ENCODE measurements around the gene TBC1D9B. TPM values are rescaled to one million over a fixed set of nuclear protein-coding genes. Genes with fewer than 3 reads are reported as not detected.

Gene TBC1D9B
- 86.4 TPM for polyA plus RNA-seq (2013, experiment 1 of 4)
- polyA plus RNA-seq (2013, experiment 2 of 4), result 84.0 TPM
- polyA plus RNA-seq (2013, experiment 3 of 4), result 69.3 TPM
- polyA plus RNA-seq (2013, experiment 4 of 4), result 73.5 TPM

DNA sequence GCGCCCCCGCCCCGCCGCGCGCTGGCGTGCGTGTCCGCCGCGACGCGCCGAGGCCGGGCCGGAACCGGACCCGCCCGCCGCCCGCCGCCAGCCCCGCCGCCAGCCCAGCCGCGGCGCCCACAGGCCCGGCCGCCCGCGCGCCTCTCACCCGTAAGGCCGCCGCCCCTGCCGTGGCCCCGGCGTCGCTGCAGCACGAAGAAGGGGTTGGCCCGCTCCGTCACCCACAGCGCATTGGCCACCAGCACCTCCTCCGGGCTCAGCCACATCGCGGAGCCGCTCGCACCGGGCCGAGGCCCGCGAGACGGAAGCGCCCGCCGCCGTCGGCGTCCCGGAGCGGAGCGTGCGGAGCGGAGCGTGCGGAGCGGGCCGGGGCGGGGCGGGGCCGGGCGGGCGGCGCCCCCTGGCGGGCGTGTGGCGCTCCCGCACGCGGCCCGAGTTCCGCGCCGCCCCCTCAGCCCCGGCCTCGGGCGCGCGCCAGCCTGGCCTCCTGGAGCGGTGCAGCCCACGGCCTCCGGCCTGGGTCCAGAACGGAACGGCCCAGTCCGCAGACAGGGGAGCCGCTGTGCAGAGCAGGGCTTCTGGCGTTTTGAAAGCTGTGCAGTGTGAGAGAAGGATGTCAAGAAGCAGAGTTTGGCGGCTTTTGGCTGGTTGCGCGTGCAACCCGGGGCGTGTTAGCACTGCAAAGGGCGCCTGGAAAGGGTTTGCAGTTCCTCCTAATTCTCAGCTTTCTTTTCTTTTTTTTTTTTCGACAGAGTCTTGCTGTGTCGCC lies at the start of gene TBC1D9B:
Gene TBC1D9B, minus strand, starts transcription at position 342 of the 769 bp plus-strand sequence. Its CDS starts 76 bp downstream, at position 266.
- H3K4me3 ChIP-seq (ENCODE audit: insufficient read depth, low read depth, low read length), result peak within 1 kb of the TSS; percentile 67
- peaks cover 9% of the 10 kb centered on the region for H3K4me1 ChIP-seq (ENCODE audit: control insufficient read depth, insufficient read depth, low read length)
- peaks cover 15% of the 10 kb centered on the region for H3K36me3 ChIP-seq (ENCODE audit: control insufficient read depth, insufficient read depth, low read length)
- no peaks in the 10 kb centered on the region for H3K27me3 ChIP-seq (ENCODE audit: control insufficient read depth, insufficient read depth, low read length, poor library complexity, severe bottlenecking)
- no peaks in the 10 kb centered on the region for H3K9me3 ChIP-seq (ENCODE audit: control insufficient read depth, low read length)
- 5 to 6% methylated on average over 105 of the region's 105 CpGs for WGBS, 2 experiments
- H3K27ac ChIP-seq (ENCODE audit: insufficient read depth, low read depth, low read length, poor library complexity, severe bottlenecking), result no peak within 1 kb of the TSS

GRCh38 chr5:179955630-179956029 lies 47.9 kb upstream of the TBC1D9B start:
- H3K27ac ChIP-seq (ENCODE audit: insufficient read depth, low read depth, low read length, poor library complexity, severe bottlenecking), result no peak overlapping the region
- 91 to 100% methylated on average over 2 of the region's 2 CpGs for WGBS, 2 experiments
- no peaks in the 10 kb centered on the region for H3K27me3 ChIP-seq (ENCODE audit: control insufficient read depth, insufficient read depth, low read length, poor library complexity, severe bottlenecking)
- peaks cover 14% of the 10 kb centered on the region for H3K36me3 ChIP-seq (ENCODE audit: control insufficient read depth, insufficient read depth, low read length)
- no peaks in the 10 kb centered on the region for H3K9me3 ChIP-seq (ENCODE audit: control insufficient read depth, low read length)
- H3K4me1 ChIP-seq (ENCODE audit: control insufficient read depth, insufficient read depth, low read length), result no peaks in the 10 kb centered on the region
- H3K4me3 ChIP-seq (ENCODE audit: insufficient read depth, low read depth, low read length), result no peak overlapping the region

DNA sequence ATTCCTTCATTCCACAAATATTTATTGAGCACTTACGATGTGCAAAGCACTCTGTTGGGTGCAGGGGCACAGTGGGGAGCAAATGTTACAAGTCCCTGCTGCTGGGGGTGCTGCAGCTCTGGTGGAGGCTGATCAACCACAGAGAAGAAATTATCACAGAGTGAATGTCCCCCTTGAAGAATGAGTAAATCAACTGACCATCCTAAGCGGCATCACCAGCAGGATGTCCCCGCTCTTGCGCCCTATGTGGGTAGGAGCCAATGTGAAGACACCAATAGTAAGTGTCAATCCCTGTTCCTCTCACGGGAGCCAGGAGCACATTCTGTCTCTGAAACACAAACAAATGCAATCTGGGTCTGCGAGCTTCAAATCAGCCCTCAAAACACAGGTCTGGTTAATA lies 47.4 kb upstream of the TBC1D9B start:
- no peaks in the 10 kb centered on the region for H3K9me3 ChIP-seq (ENCODE audit: control insufficient read depth, low read length)
- H3K27ac ChIP-seq (ENCODE audit: insufficient read depth, low read depth, low read length, poor library complexity, severe bottlenecking), result no peak overlapping the region
- H3K36me3 ChIP-seq (ENCODE audit: control insufficient read depth, insufficient read depth, low read length), result peaks cover 14% of the 10 kb centered on the region
- H3K4me1 ChIP-seq (ENCODE audit: control insufficient read depth, insufficient read depth, low read length), result no peaks in the 10 kb centered on the region
- H3K27me3 ChIP-seq (ENCODE audit: control insufficient read depth, insufficient read depth, low read length, poor library complexity, severe bottlenecking), result no peaks in the 10 kb centered on the region
- H3K4me3 ChIP-seq (ENCODE audit: insufficient read depth, low read depth, low read length), result no peak overlapping the region
- WGBS, 2 experiments, result 95 to 97% methylated on average over 6 of the region's 6 CpGs

DNA sequence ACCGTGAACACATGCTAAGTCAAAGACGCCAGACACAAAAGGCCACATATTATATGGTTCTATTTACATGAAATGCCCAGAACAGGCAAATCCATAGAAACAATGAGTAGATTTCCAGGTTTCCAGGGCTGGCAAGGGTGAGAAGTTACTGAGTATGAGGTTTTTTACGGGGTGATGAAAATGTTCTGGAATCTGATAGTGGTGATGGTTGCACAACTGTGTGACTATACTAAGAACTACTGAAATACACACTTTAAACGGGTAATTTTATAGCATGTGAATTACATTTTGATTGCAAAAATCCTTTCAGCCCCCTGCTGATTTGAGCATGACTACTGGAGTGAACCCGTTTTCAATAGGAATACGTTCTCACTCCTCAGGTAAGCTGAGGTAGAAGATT lies 46.7 kb upstream of the TBC1D9B start:
- Histone ChIP-seq H3K9me3 (ENCODE audit: control insufficient read depth, low read length) (no peaks in the 10 kb centered on the region), H3K27ac (ENCODE audit: insufficient read depth, low read depth, low read length, poor library complexity, severe bottlenecking) (no peak overlapping the region), H3K4me3 (ENCODE audit: insufficient read depth, low read depth, low read length) (no peak overlapping the region), H3K36me3 (ENCODE audit: control insufficient read depth, insufficient read depth, low read length) (peaks cover 14% of the 10 kb centered on the region), H3K4me1 (ENCODE audit: control insufficient read depth, insufficient read depth, low read length) (no peaks in the 10 kb centered on the region), H3K27me3 (ENCODE audit: control insufficient read depth, insufficient read depth, low read length, poor library complexity, severe bottlenecking) (no peaks in the 10 kb centered on the region)
- 97 to 98% methylated on average over 6 of the region's 6 CpGs for WGBS, 2 experiments

- Histone ChIP-seq H3K4me3 (ENCODE audit: insufficient read depth, low read depth, low read length) (no peak overlapping the region), H3K4me1 (ENCODE audit: control insufficient read depth, insufficient read depth, low read length) (no peaks in the 10 kb centered on the region), H3K36me3 (ENCODE audit: control insufficient read depth, insufficient read depth, low read length) (peaks cover 14% of the 10 kb centered on the region), H3K27ac (ENCODE audit: insufficient read depth, low read depth, low read length, poor library complexity, severe bottlenecking) (no peak overlapping the region), H3K9me3 (ENCODE audit: control insufficient read depth, low read length) (no peaks in the 10 kb centered on the region), H3K27me3 (ENCODE audit: control insufficient read depth, insufficient read depth, low read length, poor library complexity, severe bottlenecking) (no peaks in the 10 kb centered on the region)
- 98 to 99% methylated on average over 4 of the region's 4 CpGs for WGBS, 2 experiments
These were observed 46.3 kb upstream of the TBC1D9B start for GRCh38 chr5:179953987-179954386.

- Histone ChIP-seq H3K27ac (ENCODE audit: insufficient read depth, low read depth, low read length, poor library complexity, severe bottlenecking) (no peak overlapping the region), H3K36me3 (ENCODE audit: control insufficient read depth, insufficient read depth, low read length) (no peaks in the 10 kb centered on the region), H3K27me3 (ENCODE audit: control insufficient read depth, insufficient read depth, low read length, poor library complexity, severe bottlenecking) (no peaks in the 10 kb centered on the region), H3K9me3 (ENCODE audit: control insufficient read depth, low read length) (no peaks in the 10 kb centered on the region), H3K4me1 (ENCODE audit: control insufficient read depth, insufficient read depth, low read length) (no peaks in the 10 kb centered on the region), H3K4me3 (ENCODE audit: insufficient read depth, low read depth, low read length) (no peak overlapping the region)
- 90 to 92% methylated on average over 11 to 13 of the region's 13 CpGs for WGBS, 2 experiments
These were observed 29.4 kb upstream of the TBC1D9B start for GRCh38 chr5:179936976-179937681.

- Histone ChIP-seq H3K4me3 (ENCODE audit: insufficient read depth, low read depth, low read length) (no peak overlapping the region), H3K4me1 (ENCODE audit: control insufficient read depth, insufficient read depth, low read length) (no peaks in the 10 kb centered on the region), H3K36me3 (ENCODE audit: control insufficient read depth, insufficient read depth, low read length) (no peaks in the 10 kb centered on the region), H3K9me3 (ENCODE audit: control insufficient read depth, low read length) (no peaks in the 10 kb centered on the region), H3K27me3 (ENCODE audit: control insufficient read depth, insufficient read depth, low read length, poor library complexity, severe bottlenecking) (no peaks in the 10 kb centered on the region), H3K27ac (ENCODE audit: insufficient read depth, low read depth, low read length, poor library complexity, severe bottlenecking) (no peak overlapping the region)
- WGBS, 2 experiments, result 97% methylated on average over 8 of the region's 8 CpGs
These were observed 23.2 kb upstream of the TBC1D9B start for GRCh38 chr5:179930788-179931473.

DNA sequence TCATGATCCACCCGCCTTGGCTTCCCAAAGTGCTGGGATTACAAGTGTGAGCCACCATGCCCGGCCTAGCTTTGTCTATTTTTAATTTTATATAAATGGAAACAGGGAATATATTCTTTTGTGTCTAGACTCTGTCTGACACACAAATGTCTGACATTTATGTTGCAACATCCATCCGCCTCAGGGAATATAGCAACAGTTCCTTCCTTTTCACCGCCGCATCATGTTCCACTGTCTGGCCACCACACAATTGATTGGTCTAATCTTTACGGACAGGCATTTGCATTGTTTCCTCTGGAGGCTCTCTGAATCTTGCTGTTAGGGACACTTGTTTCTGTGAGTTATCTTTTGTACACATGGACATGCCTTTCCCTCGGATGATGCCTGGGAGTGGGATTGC lies 20.1 kb upstream of the TBC1D9B start:
- Histone ChIP-seq H3K4me3 (ENCODE audit: insufficient read depth, low read depth, low read length) (no peak overlapping the region), H3K9me3 (ENCODE audit: control insufficient read depth, low read length) (no peaks in the 10 kb centered on the region), H3K4me1 (ENCODE audit: control insufficient read depth, insufficient read depth, low read length) (no peaks in the 10 kb centered on the region), H3K36me3 (ENCODE audit: control insufficient read depth, insufficient read depth, low read length) (no peaks in the 10 kb centered on the region), H3K27ac (ENCODE audit: insufficient read depth, low read depth, low read length, poor library complexity, severe bottlenecking) (no peak overlapping the region), H3K27me3 (ENCODE audit: control insufficient read depth, insufficient read depth, low read length, poor library complexity, severe bottlenecking) (no peaks in the 10 kb centered on the region)
- whole genome bisulfite sequencing, 2 experiments, result 94 to 96% methylated on average over 7 of the region's 7 CpGs

GRCh38 chr5:179926657-179927056 lies 19.0 kb upstream of the TBC1D9B start:
- Histone ChIP-seq H3K4me3 (ENCODE audit: insufficient read depth, low read depth, low read length) (no peak overlapping the region), H3K9me3 (ENCODE audit: control insufficient read depth, low read length) (no peaks in the 10 kb centered on the region), H3K4me1 (ENCODE audit: control insufficient read depth, insufficient read depth, low read length) (no peaks in the 10 kb centered on the region), H3K27me3 (ENCODE audit: control insufficient read depth, insufficient read depth, low read length, poor library complexity, severe bottlenecking) (no peaks in the 10 kb centered on the region), H3K36me3 (ENCODE audit: control insufficient read depth, insufficient read depth, low read length) (no peaks in the 10 kb centered on the region), H3K27ac (ENCODE audit: insufficient read depth, low read depth, low read length, poor library complexity, severe bottlenecking) (no peak overlapping the region)
- WGBS, 2 experiments, result 93 to 95% methylated on average over 8 of the region's 8 CpGs

- WGBS, 2 experiments, result 92 to 97% methylated on average over 6 of the region's 6 CpGs
- Histone ChIP-seq H3K27me3 (ENCODE audit: control insufficient read depth, insufficient read depth, low read length, poor library complexity, severe bottlenecking) (no peaks in the 10 kb centered on the region), H3K4me1 (ENCODE audit: control insufficient read depth, insufficient read depth, low read length) (no peaks in the 10 kb centered on the region), H3K36me3 (ENCODE audit: control insufficient read depth, insufficient read depth, low read length) (no peaks in the 10 kb centered on the region), H3K27ac (ENCODE audit: insufficient read depth, low read depth, low read length, poor library complexity, severe bottlenecking) (no peak overlapping the region), H3K4me3 (ENCODE audit: insufficient read depth, low read depth, low read length) (no peak overlapping the region), H3K9me3 (ENCODE audit: control insufficient read depth, low read length) (no peaks in the 10 kb centered on the region)
These were observed 15.7 kb upstream of the TBC1D9B start for GRCh38 chr5:179923436-179923835.
